HG03457 (cell line): ENCODE results near the gene SRD5A1.
"Not testable (repeated sequence)": the region's sequence is repeated elsewhere in the genome, so short reads cannot be mapped to it uniquely, and the experiment has no call there.

Experiments
- ATAC-seq: cut with Tn5 transposase; IDR thresholded peaks from one replicate; pipeline ENCODE4 v1.9.1; 2021; ENCODE audit warnings: moderate number of reproducible peaks; ENCODE audit not compliant: unreplicated experiment

Gene SRD5A1

DNA sequence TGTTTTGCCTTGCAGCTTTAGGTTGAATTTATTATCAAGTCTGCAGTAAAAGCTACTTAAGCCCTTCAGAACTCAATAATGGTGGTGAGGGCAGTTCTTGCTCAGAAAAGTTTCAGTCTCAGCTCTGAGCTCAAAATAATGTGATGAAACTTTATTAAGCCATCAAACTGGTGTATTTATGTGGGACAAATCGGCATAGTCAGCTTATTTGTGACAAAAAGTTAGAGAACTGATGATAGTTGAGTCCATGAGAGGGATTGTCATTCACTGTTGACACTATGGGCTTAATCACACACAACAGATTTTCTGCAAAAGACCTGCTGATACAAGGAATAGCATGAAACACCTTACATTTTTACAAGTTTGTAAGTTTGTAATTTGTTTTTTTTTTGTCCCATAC is 9.4 kb downstream of the SRD5A1 start:
- no peak for ATAC-seq

GRCh38 chr5:6644794-6645241 is 11.6 kb downstream of the SRD5A1 start:
- ATAC-seq: no peak

- not testable (repeated sequence) for ATAC-seq
These were observed 12.5 kb downstream of the SRD5A1 start for GRCh38 chr5:6645571-6646362.

DNA sequence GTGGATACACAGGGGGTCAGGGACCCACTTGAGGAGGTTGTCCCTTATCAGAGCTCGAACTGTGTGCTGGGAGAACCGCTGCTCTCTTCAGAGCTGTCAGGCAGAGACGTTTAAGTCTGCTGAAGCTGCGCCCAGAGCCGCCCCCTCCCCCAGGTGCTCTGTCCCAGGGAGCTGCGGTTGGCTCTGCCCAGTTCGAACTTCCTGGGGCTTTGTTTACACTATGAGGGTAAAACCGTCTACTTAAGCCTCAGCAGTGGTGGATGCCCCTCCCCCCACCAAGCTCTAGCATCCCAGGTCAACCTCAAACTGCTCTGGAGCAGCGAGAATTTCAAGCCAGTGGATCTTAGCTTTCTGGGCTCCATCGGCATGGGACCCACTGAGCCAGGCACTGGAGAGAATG is 15.9 kb downstream of the SRD5A1 start:
- no peak for ATAC-seq

- no peak for ATAC-seq
These were observed 16.4 kb downstream of the SRD5A1 start for GRCh38 chr5:6649681-6650080.

DNA sequence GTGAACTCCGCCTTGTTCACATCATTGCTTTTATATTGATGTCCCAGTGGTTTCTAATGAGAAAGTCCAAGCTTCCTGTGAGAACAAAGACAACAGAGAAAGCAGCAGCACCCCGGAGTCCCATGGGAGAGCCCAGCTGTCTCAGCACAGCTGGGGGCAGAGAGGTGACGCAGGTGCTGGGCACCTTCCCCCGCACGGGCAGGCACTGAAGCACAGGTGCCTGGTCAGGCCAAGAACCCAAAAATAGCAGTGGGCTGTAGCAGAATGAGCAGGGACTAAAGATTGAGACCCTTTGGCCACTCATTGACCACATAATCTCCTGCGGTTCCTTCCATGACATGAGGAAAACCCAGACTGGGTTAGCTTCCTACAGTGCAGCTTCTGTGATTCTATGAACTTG is 18.8 kb downstream of the SRD5A1 start:
- ATAC-seq: peak; percentile 86

GRCh38 chr5:6655432-6655831 is 22.2 kb downstream of the SRD5A1 start:
- ATAC-seq: no peak

DNA sequence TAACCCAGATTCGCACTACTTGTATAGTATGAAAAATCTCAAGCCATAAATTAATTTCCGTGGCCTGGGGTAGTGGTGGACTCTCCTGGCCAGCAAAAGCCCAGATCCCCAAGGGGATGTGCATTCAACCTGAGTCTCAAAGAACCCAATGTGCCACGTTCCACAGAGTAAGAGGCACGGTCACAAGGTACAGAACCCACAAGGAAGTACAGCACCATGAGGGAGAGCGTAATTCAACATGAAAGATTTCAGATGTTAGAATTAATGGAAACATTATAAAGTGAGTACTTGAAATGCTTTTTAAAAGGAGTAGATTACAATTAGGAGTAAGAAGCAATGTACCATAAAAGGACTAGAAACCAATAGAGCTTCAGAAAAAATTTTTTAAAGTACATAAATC is 23.4 kb downstream of the SRD5A1 start:
- no peak for ATAC-seq

DNA sequence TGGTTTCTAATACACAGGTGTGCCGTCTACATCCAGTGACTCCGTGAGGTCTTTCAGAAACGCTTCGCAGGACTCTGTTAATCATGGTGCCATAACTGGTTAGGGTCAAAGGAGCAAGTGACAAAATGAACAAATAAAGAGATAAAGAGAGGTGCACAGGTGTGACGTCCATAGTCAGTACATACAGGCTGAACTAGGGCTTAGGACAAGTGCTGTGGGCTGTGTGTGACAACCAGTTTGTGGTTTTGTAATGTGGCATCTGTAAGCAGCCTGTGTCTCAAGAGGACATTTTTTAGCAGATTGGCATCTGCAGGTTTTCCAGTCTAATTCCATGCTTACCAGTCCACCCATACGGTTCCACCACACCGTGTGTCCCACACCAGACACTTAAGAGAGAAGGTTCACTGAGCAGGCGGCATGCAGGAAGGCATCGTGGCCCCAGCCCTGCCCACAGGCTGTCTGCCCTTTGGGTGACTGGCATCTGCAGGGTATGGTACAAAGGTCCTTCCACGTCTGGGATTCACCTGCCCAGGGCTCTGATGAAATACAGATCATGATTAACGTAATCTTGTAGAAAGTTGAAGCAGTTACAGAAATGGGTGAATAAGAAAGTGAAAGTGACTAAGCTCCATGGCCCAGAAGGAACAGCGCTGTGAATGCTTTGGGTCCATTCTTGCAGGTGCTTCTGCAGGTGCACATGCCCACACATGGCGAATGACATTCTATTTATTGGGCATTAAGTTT is 26.9 kb downstream of the SRD5A1 start:
- ATAC-seq: peak; percentile 68

DNA sequence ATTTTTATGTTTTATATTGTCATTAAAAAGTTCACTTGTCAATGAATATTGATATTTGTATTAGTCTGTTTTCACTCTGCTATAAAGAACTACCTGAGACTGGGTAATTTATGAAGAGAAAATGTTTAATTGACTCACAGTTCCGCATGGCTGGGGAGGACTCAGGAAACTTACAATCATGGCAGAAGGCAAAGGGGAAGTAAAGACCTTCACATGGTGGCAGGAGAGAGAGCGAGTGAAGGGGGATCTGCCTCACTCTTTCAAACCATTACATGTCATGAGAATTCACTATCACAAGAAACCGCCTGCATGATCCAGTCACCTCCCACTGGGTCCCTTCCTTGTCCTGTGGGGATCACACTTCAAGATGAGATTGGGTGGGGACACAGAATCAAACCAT is 27.4 kb downstream of the SRD5A1 start:
- ATAC-seq: peak; percentile 40

DNA sequence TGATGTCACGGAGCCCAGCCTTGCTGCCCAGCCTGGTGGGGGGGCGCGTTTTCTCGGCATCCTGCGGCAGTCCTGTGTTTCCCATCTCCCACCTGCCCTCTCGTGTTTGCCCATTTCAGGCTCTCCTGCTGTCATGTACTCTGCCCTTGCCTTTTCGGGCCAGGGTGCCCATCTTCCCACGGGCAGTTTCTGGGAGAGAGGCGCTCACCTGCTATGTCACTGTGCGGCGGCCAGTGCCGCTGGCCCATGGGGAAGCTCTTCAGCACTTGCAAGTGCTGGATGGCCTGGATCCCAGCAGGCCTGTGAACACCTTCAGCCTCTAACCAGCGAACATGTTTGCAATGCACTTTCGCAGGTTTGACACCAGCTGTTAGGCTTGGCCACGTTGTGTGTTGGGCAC is 33.5 kb downstream of the SRD5A1 start:
- ATAC-seq: no peak

- ATAC-seq: no peak
These were observed 34.4 kb downstream of the SRD5A1 start for GRCh38 chr5:6667648-6668047.

DNA sequence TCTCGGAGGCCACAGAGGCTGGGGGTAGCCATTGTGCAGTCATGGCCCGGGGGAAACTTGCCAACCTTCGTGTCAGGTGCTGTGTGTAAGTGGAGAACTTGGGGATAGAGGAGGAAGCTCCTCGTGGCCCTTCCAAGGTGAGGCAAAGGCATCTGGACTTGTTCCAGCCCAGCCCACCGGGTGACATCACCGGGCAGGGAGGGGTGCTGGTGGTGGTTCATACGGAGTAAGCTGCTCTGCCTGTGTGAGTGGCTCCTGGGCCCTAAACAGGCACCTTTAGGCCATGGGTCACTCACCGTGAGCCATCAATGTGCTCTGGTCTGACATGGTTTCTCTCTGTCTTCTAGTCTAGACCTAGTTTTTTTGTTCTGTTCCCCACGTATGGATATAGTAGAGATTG is 35.5 kb downstream of the SRD5A1 start:
- not testable (repeated sequence) for ATAC-seq

DNA sequence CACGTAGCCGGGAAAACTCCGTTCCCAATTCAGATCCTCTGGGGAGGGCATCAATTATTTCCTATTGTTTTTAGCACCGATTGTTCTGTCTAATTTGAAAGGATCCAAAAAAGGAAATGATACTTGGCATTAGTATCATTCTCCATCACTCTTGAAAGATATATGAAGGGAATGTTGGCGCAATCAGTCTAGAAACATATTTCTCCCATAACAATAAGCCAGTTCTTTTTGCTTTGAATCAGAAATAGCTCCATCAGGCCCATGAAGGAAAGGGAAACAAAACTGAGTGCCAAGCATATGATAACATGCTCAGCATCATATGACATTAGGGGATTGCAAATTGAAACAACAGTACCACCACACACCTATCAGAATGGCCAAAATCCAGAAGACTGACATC is 39.8 kb downstream of the SRD5A1 start:
- no peak for ATAC-seq

- no peak for ATAC-seq
These were observed 40.7 kb downstream of the SRD5A1 start for GRCh38 chr5:6673963-6674362.

DNA sequence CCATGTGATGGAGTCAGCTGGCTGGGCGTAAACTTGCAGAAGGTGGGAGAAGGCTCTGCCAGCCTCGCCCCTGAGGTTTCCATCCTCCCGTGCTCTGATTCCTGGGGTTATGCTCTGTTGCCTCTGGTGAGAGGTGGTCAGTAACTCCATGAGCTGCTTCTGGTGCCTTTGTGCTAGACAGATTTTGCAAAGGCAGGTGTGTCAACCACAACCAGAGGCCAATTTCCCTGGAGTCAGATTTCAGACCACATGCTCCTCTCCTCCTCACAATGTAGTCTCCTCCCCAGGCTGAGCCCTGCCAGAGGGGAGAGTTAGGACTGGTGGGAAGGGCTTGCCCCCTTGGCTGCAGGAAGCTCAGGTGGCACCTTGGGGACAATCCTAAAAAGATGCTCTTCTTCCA is 41.2 kb downstream of the SRD5A1 start:
- no peak for ATAC-seq

DNA sequence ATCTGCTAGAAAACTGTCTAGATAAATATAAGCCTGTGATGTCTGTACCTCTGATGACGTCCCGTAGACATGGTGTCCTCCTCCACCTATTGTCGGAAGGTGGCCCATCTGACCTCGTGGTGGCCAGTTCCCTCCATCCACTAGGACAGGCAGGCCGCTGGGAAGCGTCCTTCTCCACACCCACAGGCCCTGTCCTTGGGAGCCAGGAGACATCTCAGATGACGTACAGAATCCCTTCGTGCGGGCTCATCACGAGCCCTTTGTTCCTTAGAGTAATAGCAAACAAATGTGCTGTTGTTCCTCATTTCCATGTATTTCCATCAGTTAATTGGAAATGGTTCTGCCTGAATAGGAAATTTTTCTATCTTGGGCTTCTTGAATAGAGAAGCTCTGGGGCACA is 41.6 kb downstream of the SRD5A1 start:
- ATAC-seq: no peak

DNA sequence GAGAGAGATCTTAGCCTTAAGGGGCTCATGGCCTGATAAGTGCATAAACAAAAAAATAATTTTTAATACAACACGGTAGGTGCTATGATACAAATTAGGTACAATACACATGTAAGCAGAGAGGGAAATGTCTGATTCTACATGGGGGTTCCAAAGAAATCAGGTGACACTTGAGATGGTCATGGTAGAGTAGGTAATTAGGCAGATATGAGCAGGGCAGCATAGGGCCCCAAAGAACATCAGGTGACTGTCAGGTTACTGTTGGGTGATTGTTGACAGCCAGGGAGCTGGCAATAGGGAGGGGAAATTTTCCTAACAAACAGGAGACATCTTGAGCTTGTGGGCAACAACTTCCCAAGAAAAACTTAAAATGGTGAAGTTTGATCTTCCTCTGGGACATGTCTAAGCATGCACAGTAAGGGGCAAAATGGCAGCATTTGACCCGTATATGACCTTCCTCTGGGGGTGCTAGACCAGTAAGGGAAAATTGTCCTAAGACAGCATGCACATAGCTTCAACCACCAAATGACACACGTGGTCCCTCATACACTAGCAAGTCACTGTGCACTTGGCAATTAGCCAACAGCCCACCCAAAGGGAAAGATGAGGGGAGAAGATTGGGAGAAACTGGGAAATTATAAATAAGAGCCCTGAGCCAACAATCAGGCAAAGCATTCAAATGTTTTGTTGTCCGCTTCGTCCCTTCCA is 42.7 kb downstream of the SRD5A1 start:
- no peak for ATAC-seq

- no peak for ATAC-seq
These were observed 43.5 kb downstream of the SRD5A1 start for GRCh38 chr5:6676702-6677101.

- ATAC-seq: no peak
These were observed 45.1 kb downstream of the SRD5A1 start for GRCh38 chr5:6678385-6678784.

GRCh38 chr5:6680922-6681321 is 47.7 kb downstream of the SRD5A1 start:
- no peak for ATAC-seq

DNA sequence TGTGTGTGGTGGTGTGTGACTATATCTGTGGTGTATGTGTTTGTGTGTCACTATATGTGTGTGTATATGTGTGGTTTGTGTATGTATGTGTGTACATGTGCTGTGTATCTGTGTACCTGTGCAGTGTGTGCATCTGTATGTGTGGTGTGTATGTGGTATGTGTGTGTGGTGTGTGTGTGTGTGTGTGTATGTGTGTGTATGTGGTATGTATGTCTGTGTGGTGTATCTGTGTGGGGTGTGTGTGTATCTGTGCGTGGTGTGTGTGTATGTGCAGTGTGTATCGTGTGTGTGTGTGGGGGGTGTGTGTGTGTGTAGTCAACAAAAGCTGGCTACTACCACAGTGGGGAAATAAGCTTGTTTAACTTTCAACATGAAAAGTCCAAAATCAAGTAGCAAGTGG is 48.4 kb downstream of the SRD5A1 start:
- ATAC-seq: no peak
